ENCODE results near the gene CPA5.

The CPA5 gene

GRCh38 chr7:130379532-130379920, 34.9 kb downstream of the CPA5 start:
- DNase-seq: no peak

- no peak for DNase-seq
These were observed 35.6 kb downstream of the CPA5 start, which contains the start of gene CPA1 for GRCh38 chr7:130379921-130380860. CPA1 (plus strand) TSS chr7:130380494; CDS start chr7:130380521, 27 bp downstream.

- no peak for DNase-seq
These were observed 36.3 kb downstream of the CPA5 start for GRCh38 chr7:130380861-130381455.

GRCh38 chr7:130381468-130382312, 37.1 kb downstream of the CPA5 start:
- no peak for DNase-seq

DNA sequence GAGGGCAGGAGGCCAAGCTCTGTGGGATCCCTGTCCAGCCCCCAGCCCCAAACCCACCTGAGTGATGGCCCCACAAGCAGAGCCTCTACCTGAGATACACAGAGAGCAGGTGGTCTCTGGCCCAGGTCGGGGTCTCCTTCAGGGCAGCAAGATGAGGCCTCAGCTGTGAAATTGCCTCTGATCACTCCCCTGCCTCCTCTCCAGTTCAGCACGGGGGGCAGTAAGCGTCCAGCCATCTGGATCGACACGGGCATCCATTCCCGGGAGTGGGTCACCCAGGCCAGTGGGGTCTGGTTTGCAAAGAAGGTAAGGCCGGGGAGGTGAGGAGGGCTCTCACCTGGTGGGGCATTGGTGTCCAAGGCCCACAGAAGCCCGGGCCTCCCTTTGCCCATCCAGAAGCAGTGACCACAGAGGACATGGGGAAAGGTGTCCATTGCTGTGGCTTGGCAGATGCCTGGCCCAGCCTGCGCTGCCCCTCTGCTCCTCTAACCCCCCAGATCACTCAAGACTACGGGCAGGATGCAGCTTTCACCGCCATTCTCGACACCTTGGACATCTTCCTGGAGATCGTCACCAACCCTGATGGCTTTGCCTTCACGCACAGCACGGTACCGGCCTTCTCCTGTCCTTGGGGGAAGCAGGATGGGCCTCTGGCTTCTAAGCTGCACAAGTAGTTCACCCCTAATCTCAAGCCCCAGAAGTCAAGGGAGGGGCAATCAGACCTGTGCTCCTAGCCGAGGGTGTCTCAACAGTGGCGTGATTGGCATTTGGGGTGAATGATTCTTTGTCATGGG, 38.8 kb downstream of the CPA5 start:
- no peak for DNase-seq

DNA sequence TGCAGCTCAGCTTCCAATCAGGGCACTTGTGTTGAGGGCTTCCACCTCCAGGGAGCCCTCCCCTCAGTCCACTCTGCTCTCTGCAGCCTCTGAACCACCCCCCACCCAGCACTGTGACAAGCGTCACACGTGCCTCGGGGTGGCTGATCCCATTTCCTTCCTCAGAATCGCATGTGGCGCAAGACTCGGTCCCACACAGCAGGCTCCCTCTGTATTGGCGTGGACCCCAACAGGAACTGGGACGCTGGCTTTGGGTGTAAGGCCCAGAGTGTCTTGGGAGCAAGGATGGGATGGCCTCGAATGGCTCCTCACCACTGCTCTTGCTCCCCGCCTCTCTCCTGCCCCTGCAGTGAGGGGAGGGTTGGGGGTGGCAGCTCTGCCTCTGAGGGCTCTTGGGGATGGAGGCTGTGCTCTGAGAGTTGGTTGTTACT, 39.8 kb downstream of the CPA5 start:
- DNase-seq: peak; percentile 26

- no peak for DNase-seq
These were observed 40.4 kb downstream of the CPA5 start for GRCh38 chr7:130384841-130385599.

DNA sequence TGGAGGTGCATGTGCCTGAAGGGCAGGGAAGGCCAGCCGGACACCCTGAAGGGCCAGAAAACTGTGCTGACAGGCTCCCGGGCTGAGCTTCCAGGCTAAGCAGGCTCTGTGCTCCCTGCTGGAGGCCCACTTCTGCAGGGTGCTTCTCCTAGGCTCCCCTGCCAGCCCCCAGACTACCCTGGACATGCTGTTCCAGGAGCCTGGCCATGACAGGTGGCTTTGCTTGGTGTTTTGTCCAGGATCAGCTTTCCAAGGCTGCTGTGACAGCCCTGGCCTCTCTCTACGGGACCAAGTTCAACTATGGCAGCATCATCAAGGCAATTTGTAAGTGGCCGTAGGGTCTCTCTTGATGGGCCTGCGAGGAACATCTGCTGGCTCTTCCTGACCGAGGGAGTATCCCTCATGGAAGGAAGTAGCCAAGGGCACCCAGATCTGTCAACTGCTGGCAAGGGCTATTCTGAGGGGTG, 41.0 kb downstream of the CPA5 start:
- DNase-seq: no peak

GRCh38 chr7:130386876-130387275, 42.3 kb downstream of the CPA5 start:
- no peak for DNase-seq

DNA sequence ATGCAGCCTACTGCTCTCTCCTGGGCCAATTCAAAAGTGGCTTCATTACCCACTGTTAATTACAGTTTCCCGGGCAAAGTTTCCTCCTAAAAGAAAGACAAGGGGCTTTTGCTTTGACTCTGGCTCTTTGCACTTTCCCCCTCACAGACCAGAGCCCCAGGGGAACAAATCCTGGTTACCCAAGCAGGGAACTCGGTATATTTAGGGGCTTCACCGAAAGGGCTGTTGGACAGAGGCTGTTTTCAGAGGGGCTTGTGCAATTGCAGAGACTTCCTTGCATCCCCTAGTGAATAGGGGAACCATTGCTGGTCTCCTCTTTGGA, 42.7 kb downstream of the CPA5 start:
- DNase-seq: no peak

- no peak for DNase-seq
These were observed 43.2 kb downstream of the CPA5 start for GRCh38 chr7:130387628-130388403.

DNA sequence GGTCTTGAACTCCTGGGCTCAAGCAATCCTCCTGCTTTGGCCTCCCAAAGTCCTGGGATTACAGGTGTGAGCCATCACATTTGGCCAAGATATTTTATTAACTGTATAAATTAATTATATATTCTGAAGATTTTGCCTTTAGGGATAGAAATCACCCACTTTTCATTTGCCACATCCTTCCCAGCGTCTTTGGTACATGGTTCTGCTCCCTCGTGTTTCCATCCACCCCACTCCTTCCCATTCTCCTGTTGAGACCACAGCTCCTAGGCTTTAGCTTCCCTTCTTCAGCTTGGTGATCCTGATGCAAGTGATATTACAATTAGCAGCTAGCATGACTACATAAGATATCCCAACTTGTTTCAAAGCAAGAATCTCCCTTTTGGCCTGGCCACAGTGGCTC, 44.1 kb downstream of the CPA5 start:
- no peak for DNase-seq

DNA sequence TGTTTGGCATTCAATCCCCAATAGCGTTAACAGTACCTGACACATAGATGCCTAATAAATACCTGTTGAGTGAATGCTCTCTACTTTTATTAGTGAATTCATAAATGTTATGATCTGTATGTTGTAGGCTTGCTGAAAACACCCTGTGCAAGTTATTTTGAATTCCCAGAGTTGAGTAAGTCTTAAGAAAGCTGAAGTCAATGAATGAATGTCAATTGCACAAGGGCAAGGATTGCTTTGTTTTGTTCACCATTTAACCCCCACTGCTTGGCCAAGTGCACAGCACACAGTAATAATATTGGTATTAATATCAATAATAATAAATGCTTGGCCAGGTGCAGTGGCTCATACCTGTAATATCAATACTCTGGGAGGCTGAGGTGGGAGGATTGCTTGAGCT, 45.9 kb downstream of the CPA5 start:
- no peak for DNase-seq

DNA sequence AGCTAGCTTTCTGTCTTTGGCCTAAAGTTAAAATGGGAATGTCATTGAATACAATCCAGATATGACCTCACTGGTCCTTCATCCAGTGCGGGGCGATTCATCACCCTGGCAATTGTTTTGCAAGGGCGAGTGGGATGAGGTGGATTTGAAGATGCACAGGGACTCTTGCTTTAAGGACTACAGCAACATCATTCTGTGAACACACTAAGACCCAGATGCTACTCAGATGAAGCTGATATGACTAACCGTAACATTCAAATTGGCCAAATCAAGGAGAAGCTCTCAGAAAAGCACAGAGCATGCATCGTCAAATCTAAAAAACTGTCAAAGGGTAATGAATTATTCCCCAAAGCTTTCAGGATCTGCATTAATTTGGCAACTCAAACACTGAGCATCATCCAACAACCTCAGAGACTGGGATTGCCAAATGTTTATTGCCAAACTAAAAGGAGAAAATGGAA, 48.5 kb downstream of the CPA5 start:
- no peak for DNase-seq

- peak; percentile 50 for DNase-seq
These were observed 49.3 kb downstream of the CPA5 start for GRCh38 chr7:130393841-130394411.

DNA sequence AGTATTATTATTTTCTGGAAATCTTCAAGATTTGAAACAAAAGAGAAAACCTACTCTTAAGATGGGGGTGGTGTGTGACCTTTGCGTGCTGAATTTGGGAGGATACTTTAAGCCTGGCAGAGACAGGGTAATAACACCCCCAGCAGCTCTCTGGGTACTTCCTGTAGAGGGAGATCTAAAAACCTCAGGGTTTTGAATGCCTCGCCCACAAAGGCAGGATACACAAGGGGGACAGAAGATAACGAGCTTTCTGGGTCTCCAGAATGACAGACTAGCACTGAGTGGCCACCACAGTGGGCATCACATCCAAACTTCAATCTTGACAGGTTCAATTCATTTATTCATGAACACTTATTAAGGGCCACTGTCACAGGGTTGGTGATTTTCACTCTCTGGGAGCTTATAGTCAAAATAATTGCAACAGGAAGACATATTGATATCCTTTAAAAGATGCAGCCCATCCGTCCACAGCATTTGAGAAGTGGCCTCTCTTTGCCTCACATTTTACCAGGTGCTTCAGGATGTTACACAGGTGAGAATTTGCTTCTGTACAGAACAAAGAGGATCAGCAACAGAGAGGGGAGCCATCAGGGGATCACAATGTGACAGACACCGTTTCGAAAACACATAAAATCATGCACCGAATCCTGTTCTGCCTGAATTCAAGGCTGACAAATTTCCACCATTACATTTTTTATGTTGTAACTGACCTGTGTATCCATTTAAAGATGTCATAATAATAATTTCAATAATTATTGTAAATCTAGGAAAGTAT, 50.0 kb downstream of the CPA5 start:
- no peak for DNase-seq

GRCh38 chr7:130395421-130395820, 50.8 kb downstream of the CPA5 start:
- no peak for DNase-seq

DNA sequence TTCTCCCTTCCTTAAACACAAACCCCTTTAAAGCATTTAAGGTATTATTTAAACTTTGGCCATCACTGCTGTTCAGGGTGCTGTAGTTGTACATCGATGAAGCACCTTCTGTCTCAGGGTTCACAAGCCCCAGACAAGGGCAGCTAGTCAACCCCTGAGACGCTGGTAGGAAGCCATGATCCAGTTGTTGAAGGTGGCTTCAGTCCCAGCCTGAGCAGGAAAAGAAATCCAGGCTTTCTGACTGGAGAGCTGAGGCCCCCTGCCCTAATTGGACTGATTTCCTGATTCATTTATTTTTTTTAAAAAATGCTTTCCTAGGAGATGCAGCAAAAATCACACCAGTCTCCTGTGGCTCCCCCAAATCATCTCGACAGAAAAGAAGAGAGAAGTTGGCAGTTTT, 51.5 kb downstream of the CPA5 start:
- DNase-seq: no peak

DNA sequence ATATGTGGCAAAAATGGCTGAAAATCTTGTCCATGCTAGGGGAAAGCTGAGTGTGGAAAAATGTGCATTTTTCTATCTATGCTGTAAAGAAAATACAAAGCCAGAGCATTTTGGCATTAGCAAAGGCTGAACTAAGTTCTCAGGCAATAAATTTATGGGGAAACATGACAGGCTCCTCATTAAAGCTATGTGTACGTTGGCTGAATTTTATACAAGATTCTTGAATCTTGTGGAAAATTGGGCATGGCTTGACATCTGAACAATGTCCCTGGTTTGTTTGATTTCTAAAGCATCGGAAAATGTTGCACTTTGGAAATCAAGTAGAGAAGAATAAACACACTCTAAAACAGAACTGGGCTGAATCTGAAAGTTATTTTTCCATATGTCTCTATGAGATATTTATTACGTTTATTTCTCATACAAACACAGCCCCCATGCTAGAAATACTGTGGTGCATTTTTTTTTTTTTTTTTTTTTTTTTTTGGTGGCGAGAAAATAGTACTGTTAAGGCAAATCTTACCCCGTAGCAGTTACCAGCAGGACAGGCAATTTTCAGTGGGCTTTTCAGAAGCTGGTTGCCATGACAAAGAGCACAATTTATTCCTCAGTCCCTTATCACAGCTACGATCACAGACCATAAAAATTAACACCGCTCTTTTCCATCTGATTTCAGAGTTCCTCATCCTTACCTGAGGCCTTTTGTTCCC, 52.6 kb downstream of the CPA5 start:
- no peak for DNase-seq
